ENCODE data around the gene SPATC1L. TPM values are rescaled to one million over a fixed set of nuclear protein-coding genes. Genes with fewer than 3 reads are reported as not detected.

SPATC1L gene
- polyA plus RNA-seq, 3 donors = 11.4 to 17.1 (median 15.6) TPM

GRCh38 chr21:46119637-46120271, 64.5 kb downstream of the SPATC1L start:
- no peak for DNase-seq (ENCODE audit: extremely low read depth in 1 of 11, low read depth in 9 of 11, low spot score in 4 of 11)

- DNase-seq (ENCODE audit: extremely low read depth in 1 of 11, low read depth in 9 of 11, low spot score in 4 of 11) = no peak
Observed at GRCh38 chr21:46119144-46119636, 65.1 kb downstream of the SPATC1L start.

- DNase-seq (ENCODE audit: extremely low read depth in 1 of 11, low read depth in 9 of 11, low spot score in 4 of 11) = no peak
Observed at GRCh38 chr21:46118316-46119143, 65.7 kb downstream of the SPATC1L start.

- no peak for DNase-seq (ENCODE audit: extremely low read depth in 1 of 11, low read depth in 9 of 11, low spot score in 4 of 11)
Observed at GRCh38 chr21:46117586-46118315, 66.5 kb downstream of the SPATC1L start.

GRCh38 chr21:46116776-46117585, 67.3 kb downstream of the SPATC1L start:
- DNase-seq (ENCODE audit: extremely low read depth in 1 of 11, low read depth in 9 of 11, low spot score in 4 of 11) = no peak

GRCh38 chr21:46116189-46116775, 68.0 kb downstream of the SPATC1L start:
- DNase-seq (ENCODE audit: extremely low read depth in 1 of 11, low read depth in 9 of 11, low spot score in 4 of 11) = no peak

GRCh38 chr21:46115441-46116188, 68.6 kb downstream of the SPATC1L start:
- DNase-seq (ENCODE audit: extremely low read depth in 1 of 11, low read depth in 9 of 11, low spot score in 4 of 11) = no peak

- DNase-seq (ENCODE audit: extremely low read depth in 1 of 11, low read depth in 9 of 11, low spot score in 4 of 11) = no peak
Observed at GRCh38 chr21:46114963-46115362, 69.3 kb downstream of the SPATC1L start.

- DNase-seq (ENCODE audit: extremely low read depth in 1 of 11, low read depth in 9 of 11, low spot score in 4 of 11) = no peak
Observed at GRCh38 chr21:46113497-46114176, 70.6 kb downstream of the SPATC1L start.

- no peak for DNase-seq (ENCODE audit: extremely low read depth in 1 of 11, low read depth in 9 of 11, low spot score in 4 of 11)
Observed at GRCh38 chr21:46112725-46113215, 71.5 kb downstream of the SPATC1L start.

- no peak for DNase-seq (ENCODE audit: extremely low read depth in 1 of 11, low read depth in 9 of 11, low spot score in 4 of 11)
Observed at GRCh38 chr21:46111857-46112724, 72.2 kb downstream of the SPATC1L start.

- DNase-seq (ENCODE audit: extremely low read depth in 1 of 11, low read depth in 9 of 11, low spot score in 4 of 11) = no peak
Observed at GRCh38 chr21:46111193-46111571, 73.1 kb downstream of the SPATC1L start.
